ENCODE measurements around the gene HDAC4.

HDAC4 gene

GRCh38 chr2:239137898-239138283, 262.9 kb downstream of the HDAC4 start:
- no peak for DNase-seq (ENCODE audit: low read depth)

GRCh38 chr2:239137165-239137897, 263.5 kb downstream of the HDAC4 start:
- no peak for DNase-seq (ENCODE audit: low read depth)

GRCh38 chr2:239136762-239137161, 264.1 kb downstream of the HDAC4 start:
- no peak for DNase-seq (ENCODE audit: low read depth)

- DNase-seq (ENCODE audit: low read depth), result no peak
Measured at GRCh38 chr2:239136203-239136602, 264.6 kb downstream of the HDAC4 start.

- no peak for DNase-seq (ENCODE audit: low read depth)
Measured at GRCh38 chr2:239135531-239135930, 265.3 kb downstream of the HDAC4 start.

- no peak for DNase-seq (ENCODE audit: low read depth)
Measured at GRCh38 chr2:239133945-239134570, 266.8 kb downstream of the HDAC4 start.

GRCh38 chr2:239132786-239133185, 268.0 kb downstream of the HDAC4 start:
- DNase-seq (ENCODE audit: low read depth), result no peak

- DNase-seq (ENCODE audit: low read depth), result no peak
Measured at GRCh38 chr2:239132156-239132709, 268.6 kb downstream of the HDAC4 start.

GRCh38 chr2:239131521-239131920, 269.3 kb downstream of the HDAC4 start:
- DNase-seq (ENCODE audit: low read depth), result no peak

- DNase-seq (ENCODE audit: low read depth), result no peak
Measured at GRCh38 chr2:239130786-239131325, 270.0 kb downstream of the HDAC4 start.

- DNase-seq (ENCODE audit: low read depth), result no peak
Measured at GRCh38 chr2:239130041-239130440, 270.8 kb downstream of the HDAC4 start.

GRCh38 chr2:239129147-239129920, 271.5 kb downstream of the HDAC4 start:
- no peak for DNase-seq (ENCODE audit: low read depth)

- no peak for DNase-seq (ENCODE audit: low read depth)
Measured at GRCh38 chr2:239128706-239129105, 272.1 kb downstream of the HDAC4 start.

- no peak for DNase-seq (ENCODE audit: low read depth)
Measured at GRCh38 chr2:239127513-239127912, 273.3 kb downstream of the HDAC4 start.

GRCh38 chr2:239125726-239126675, 274.8 kb downstream of the HDAC4 start:
- no peak for DNase-seq (ENCODE audit: low read depth)

- no peak for DNase-seq (ENCODE audit: low read depth)
Measured at GRCh38 chr2:239124152-239124899, 276.5 kb downstream of the HDAC4 start.

- DNase-seq (ENCODE audit: low read depth), result no peak
Measured at GRCh38 chr2:239122421-239123110, 278.3 kb downstream of the HDAC4 start.

GRCh38 chr2:239121600-239122012, 279.2 kb downstream of the HDAC4 start:
- DNase-seq (ENCODE audit: low read depth), result no peak

GRCh38 chr2:239120664-239121063, 280.2 kb downstream of the HDAC4 start:
- DNase-seq (ENCODE audit: low read depth), result no peak

Measured in amniotic epithelial cell (primary cell).